Measurements from ENCODE around the gene ALPI.

The ALPI gene

DNA sequence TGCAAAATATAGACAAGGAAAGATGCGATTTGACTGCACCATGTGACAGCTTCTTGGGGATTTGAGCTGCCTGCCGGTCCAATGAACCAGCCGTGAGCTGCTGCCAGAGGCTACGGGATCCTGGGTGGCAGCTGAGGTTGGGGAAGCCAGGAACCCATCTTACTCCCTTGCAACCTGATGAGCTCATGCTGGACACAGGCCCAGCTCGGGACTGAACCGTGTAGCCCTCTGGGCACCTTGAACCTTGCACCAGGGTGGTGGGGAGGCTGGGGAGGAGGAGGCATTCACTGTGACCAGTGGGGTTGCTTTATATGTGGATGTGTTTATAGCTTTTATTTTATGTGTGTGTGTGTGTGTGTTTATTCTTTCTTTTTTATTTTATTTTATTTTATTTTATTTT lies 9.1 kb downstream of the ALPI start:
- TF ChIP-seq, protein P1, sequence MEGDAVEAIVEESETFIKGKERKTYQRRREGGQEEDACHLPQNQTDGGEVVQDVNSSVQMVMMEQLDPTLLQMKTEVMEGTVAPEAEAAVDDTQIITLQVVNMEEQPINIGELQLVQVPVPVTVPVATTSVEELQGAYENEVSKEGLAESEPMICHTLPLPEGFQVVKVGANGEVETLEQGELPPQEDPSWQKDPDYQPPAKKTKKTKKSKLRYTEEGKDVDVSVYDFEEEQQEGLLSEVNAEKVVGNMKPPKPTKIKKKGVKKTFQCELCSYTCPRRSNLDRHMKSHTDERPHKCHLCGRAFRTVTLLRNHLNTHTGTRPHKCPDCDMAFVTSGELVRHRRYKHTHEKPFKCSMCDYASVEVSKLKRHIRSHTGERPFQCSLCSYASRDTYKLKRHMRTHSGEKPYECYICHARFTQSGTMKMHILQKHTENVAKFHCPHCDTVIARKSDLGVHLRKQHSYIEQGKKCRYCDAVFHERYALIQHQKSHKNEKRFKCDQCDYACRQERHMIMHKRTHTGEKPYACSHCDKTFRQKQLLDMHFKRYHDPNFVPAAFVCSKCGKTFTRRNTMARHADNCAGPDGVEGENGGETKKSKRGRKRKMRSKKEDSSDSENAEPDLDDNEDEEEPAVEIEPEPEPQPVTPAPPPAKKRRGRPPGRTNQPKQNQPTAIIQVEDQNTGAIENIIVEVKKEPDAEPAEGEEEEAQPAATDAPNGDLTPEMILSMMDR (IDR thresholded peaks at IDR 0.05; ENCODE audit: insufficient read depth, low read depth, low read length, missing control alignments): no peak
- no peak for DNase-seq (ENCODE audit: low read depth)
- no peak overlapping the region for H3K4me3 ChIP-seq (ENCODE audit: low read depth, low read length)

DNA sequence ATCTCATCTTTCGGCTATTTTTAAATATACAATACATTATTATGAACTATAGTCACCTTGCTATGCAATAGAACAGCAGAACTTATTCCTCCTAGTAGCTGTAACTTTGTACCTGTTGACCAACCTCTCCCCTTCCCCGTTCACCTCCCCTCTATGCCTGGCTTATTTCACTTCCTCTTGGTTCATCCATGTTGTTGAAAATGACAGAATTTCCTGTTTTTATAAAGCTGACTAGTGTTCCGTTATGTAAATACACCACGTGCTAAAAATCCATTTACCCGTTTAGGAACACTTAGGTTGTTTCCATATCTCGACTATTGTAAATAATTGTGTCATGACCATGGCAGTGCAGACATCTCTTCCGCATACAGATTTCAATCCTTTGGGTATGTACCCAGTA lies 10.3 kb downstream of the ALPI start:
- no peak for DNase-seq (ENCODE audit: low read depth)
- no peak overlapping the region for H3K4me3 ChIP-seq (ENCODE audit: low read depth, low read length)
- TF ChIP-seq, protein P1 (IDR thresholded peaks at IDR 0.05; ENCODE audit: insufficient read depth, low read depth, low read length, missing control alignments): no peak

DNA sequence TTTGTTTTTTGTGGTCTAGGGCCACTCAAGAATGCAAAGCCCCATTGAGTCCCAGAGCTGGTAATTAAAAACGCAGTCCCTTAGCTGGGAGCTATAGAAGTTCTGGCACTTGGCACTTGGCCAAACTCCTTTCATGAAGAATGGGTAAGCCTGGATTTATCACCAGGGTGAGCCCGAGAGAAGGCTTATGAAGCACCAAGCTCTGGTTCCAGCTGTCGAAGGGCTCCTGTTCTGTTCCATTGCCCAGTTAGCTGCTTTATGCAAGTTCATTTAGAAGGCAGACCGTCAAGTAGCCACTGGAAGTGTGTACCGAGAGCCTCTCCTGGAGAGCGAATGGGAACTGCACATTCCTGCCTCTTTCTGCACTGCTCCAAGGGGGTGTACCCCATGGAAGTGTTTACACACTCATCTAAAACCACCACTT lies 17.5 kb downstream of the ALPI start:
- H3K4me3 ChIP-seq (ENCODE audit: low read depth, low read length): no peak overlapping the region
- TF ChIP-seq, protein P1 (IDR thresholded peaks at IDR 0.05; ENCODE audit: insufficient read depth, low read depth, low read length, missing control alignments): no peak
- no peak for DNase-seq (ENCODE audit: low read depth)

DNA sequence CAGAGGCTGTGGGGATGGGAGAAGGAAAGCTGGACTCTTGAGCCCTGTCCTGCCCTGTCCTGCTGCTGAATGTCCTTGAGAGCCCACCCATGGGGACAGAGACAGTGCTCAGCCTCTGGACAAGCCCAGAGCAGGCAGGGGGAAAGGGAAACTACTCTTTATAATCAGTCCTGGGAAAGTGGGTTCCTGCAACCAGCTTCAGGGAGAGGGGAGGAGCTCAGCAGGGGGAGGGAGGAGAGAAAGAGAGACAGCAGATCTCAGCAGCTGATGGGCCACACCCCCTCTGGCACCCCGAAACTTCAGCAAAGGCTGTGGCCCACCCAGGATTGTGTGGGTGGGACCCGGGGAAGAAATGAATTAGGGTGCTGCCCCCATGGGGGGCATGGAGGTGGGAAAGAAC lies 20.1 kb downstream of the ALPI start:
- DNase-seq (ENCODE audit: low read depth): no peak
- TF ChIP-seq, protein P1 (IDR thresholded peaks at IDR 0.05; ENCODE audit: insufficient read depth, low read depth, low read length, missing control alignments): no peak

DNA sequence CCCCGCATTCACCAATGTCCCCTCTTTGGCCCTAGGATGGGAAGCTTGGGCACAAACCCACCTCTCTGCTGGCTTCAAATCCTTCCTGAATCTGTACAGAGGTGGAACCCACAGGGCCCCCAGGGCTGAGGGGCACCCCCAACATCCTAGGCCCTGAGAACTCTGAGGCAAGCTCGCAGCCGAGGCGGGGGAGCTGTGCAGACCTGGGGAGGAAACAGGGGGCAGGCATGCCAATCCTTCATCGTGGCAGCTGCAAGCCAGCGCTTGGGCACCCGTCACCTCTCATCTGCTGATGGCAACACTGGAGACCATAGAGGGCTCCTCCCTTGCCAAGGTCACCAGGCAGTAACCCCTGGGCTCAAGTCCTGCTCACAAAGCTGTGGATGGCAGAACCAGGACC lies 20.8 kb downstream of the ALPI start:
- DNase-seq (ENCODE audit: low read depth): no peak
- TF ChIP-seq, protein P1 (IDR thresholded peaks at IDR 0.05; ENCODE audit: insufficient read depth, low read depth, low read length, missing control alignments): no peak

More for the DNA sequence above, 20.1 kb downstream of the ALPI start:
- H3K4me3 ChIP-seq (ENCODE audit: low read depth, low read length): no peak overlapping the region

DNA sequence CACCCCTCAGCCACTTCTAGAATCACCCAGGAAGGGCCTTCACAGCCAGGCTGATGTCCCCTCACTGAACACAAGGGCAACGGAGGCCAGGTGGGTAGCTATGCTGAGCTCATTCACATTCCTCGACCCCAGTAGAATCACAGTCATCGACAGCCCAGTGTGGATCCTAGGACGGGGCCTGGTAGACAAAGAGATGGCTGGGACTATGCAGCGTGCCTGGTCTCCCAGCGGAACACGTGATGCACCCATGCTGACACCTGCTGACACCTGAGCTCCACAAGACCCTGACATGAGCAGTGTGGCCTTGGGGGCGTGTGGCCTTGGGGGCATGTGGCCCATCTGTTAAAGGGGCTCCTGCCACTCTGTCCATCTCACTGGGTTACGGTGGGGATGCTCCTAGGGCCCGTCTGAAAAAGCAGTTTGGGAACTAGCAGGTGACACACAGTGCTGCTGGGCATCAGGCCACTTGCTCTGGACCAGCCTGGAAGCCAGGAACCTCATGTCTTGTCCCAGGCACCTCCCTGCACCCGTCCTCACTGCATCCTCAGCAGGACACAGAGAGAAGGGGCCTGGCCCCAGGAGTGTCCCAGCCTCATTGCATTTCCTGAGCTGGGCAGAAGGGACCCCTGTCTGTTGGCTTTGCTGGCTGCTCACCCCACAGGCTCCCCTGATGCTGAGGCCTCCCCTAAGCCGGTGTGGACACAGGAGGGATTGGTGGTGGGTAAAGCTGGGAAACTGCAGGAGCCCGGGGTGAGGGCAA lies 22.0 kb downstream of the ALPI start:
- no peak overlapping the region for H3K4me3 ChIP-seq (ENCODE audit: low read depth, low read length)
- TF ChIP-seq, protein P1 (IDR thresholded peaks at IDR 0.05; ENCODE audit: insufficient read depth, low read depth, low read length, missing control alignments): no peak
- DNase-seq (ENCODE audit: low read depth): no peak

More for the DNA sequence above, 20.8 kb downstream of the ALPI start:
- H3K4me3 ChIP-seq (ENCODE audit: low read depth, low read length): no peak overlapping the region
